ENCODE data around the gene KCNN2. TPM values are rescaled to one million over a fixed set of nuclear protein-coding genes. Genes with fewer than 3 reads are reported as not detected.
"Not testable (repeated sequence)": the region's sequence is repeated elsewhere in the genome, so short reads cannot be mapped to it uniquely, and the experiment has no call there.

Gene KCNN2
- polyA plus RNA-seq, 1 experiment = 4.6 TPM

GRCh38 chr5:114427204-114427603, 65.3 kb downstream of the KCNN2 start:
- DNase-seq (ENCODE audit: low read depth) = no peak
- H3K36me3 ChIP-seq (ENCODE audit: control insufficient read depth, insufficient read depth, low read length) = no peaks in the 10 kb centered on the region
- H3K4me3 ChIP-seq (ENCODE audit: low read depth, low read length) = no peak overlapping the region
- ChIA-PET CTCF (interaction anchor here (0.6 to 1.0 kb wide), 2 partner anchors 10 to 22 kb away, joined by 4 read pairs; no protein-coding TSS in a partner anchor), POLR2A (no interaction called here)
- no peaks in the 10 kb centered on the region for H3K27me3 ChIP-seq (ENCODE audit: control insufficient read depth, insufficient read depth, low read length)
- TF ChIP-seq CTCF (IDR thresholded peaks at IDR 0.05; ENCODE audit: insufficient read depth, low read depth, low read length) = no peak

GRCh38 chr5:114430532-114430931, 68.7 kb downstream of the KCNN2 start:
- TF ChIP-seq CTCF (IDR thresholded peaks at IDR 0.05; ENCODE audit: insufficient read depth, low read depth, low read length) = no peak
- POLR2A ChIA-PET = no interaction called here
- CTCF ChIA-PET = interaction anchor here (1.0 kb wide), 1 partner anchor 19 kb away, joined by 6 read pairs; no protein-coding TSS in a partner anchor

GRCh38 chr5:114432684-114433083, 70.8 kb downstream of the KCNN2 start:
- DNase-seq (ENCODE audit: low read depth); POLR2A ChIA-PET; H3K4me3 ChIP-seq (ENCODE audit: low read depth, low read length); H3K27me3 ChIP-seq (ENCODE audit: control insufficient read depth, insufficient read depth, low read length); H3K36me3 ChIP-seq (ENCODE audit: control insufficient read depth, insufficient read depth, low read length): not testable (repeated sequence)
- CTCF ChIA-PET = interaction anchor here (1.1 to 1.2 kb wide), 2 partner anchors 13 to 17 kb away, joined by 3 to 4 read pairs; no protein-coding TSS in a partner anchor

More at GRCh38 chr5:114430532-114430931, 68.7 kb downstream of the KCNN2 start:
- H3K27me3 ChIP-seq (ENCODE audit: control insufficient read depth, insufficient read depth, low read length) = no peaks in the 10 kb centered on the region
- no peak for DNase-seq (ENCODE audit: low read depth)
- H3K36me3 ChIP-seq (ENCODE audit: control insufficient read depth, insufficient read depth, low read length) = no peaks in the 10 kb centered on the region
- H3K4me3 ChIP-seq (ENCODE audit: low read depth, low read length) = no peak overlapping the region

- DNase-seq (ENCODE audit: low read depth) = no peak
- TF ChIP-seq CTCF (IDR thresholded peaks at IDR 0.05; ENCODE audit: insufficient read depth, low read depth, low read length) = no peak
- H3K27me3 ChIP-seq (ENCODE audit: control insufficient read depth, insufficient read depth, low read length) = no peaks in the 10 kb centered on the region
- H3K4me3 ChIP-seq (ENCODE audit: low read depth, low read length) = no peak overlapping the region
- POLR2A ChIA-PET = no interaction called here
- no peaks in the 10 kb centered on the region for H3K36me3 ChIP-seq (ENCODE audit: control insufficient read depth, insufficient read depth, low read length)
- CTCF ChIA-PET = interaction anchor here (0.7 to 1.8 kb wide), 2 partner anchors 13 to 15 kb away, joined by 3 to 9 read pairs; no protein-coding TSS in a partner anchor
Measured at GRCh38 chr5:114434396-114435219, 72.7 kb downstream of the KCNN2 start.

GRCh38 chr5:114435220-114435481, 73.3 kb downstream of the KCNN2 start:
- ChIA-PET POLR2A (no interaction called here), CTCF (interaction anchor here (0.7 to 1.8 kb wide), 2 partner anchors 12 to 14 kb away, joined by 3 to 9 read pairs; no protein-coding TSS in a partner anchor)
- no peaks in the 10 kb centered on the region for H3K36me3 ChIP-seq (ENCODE audit: control insufficient read depth, insufficient read depth, low read length)
- no peak for DNase-seq (ENCODE audit: low read depth)
- no peak for TF ChIP-seq CTCF (IDR thresholded peaks at IDR 0.05; ENCODE audit: insufficient read depth, low read depth, low read length)
- H3K4me3 ChIP-seq (ENCODE audit: low read depth, low read length) = no peak overlapping the region
- H3K27me3 ChIP-seq (ENCODE audit: control insufficient read depth, insufficient read depth, low read length) = no peaks in the 10 kb centered on the region
